K562 (cell line): Measurements from ENCODE around the gene LYST. TPM values are rescaled to one million over a fixed set of nuclear protein-coding genes. Genes with fewer than 3 reads are reported as not detected.

ENCODE experiments used
- CXXC5 ChIP-seq: fragments of 250-450 bp; sonication (Bioruptor Pico); IDR thresholded peaks from 2 replicates; pipeline ENCODE4 v1.8.0; 2022; ENCODE audit warnings: inconsistent platforms, mild to moderate bottlenecking, moderate library complexity
- DLX4 ChIP-seq: fragments of 250-450 bp; sonication (Bioruptor Pico); IDR thresholded peaks from 2 replicates; pipeline ENCODE4 v1.6.1; 2021; ENCODE audit warnings: mild to moderate bottlenecking
- POU5F1 ChIP-seq: fragments of 150-350 bp; IDR thresholded peaks from 2 replicates; pipeline ENCODE4 v1.6.1; 2014; ENCODE audit warnings: borderline replicate concordance, low read length, low read depth, mild to moderate bottlenecking; ENCODE audit not compliant: partially characterized antibody
- ZNF174 ChIP-seq: fragments of 250-450 bp; sonication (Bioruptor Pico); IDR thresholded peaks from 2 replicates; pipeline ENCODE4 v1.4.0; 2020; ENCODE audit warnings: mild to moderate bottlenecking
- ZNF639 ChIP-seq, 2 experiments: fragments of 200-800 bp in 1 of 2; sonication (Bioruptor generic) in 1 of 2; sonication (generic) in 1 of 2; formaldehyde crosslinking in 1 of 2; IDR thresholded peaks in 1 of 2; conservative IDR thresholded peaks in 1 of 2; 2 replicates each; pipeline versions ENCODE4 v1.5.0 to v1.6.1; 2016 to 2020; ENCODE audit warnings: missing compliant biosample characterization in 1 of 2, missing genetic modification characterization in 1 of 2, missing genetic modification reagents in 1 of 2
- polyA plus RNA-seq, 8 experiments: library from polyadenylated mRNA; depleted of rRNA in 4 of 8; stranded (reverse) in 5 of 8; unstranded in 3 of 8; fragments of >200 nt; fragmentation: Nextera tagmentation in 2 of 8; fragmentation: Illumina TruSeq in 1 of 8; extraction: Ambion mirVana in 2 of 8; extraction: Trizol in 1 of 8; gene quantifications; 2 replicates each; pipeline versions ENCODE4 v1.2.1 to v1.2.3, GENCODE V29; 2011 to 2014; ENCODE audit warnings: inconsistent platforms in 1 of 8, missing spikeins in 1 of 8
- total RNA-seq, 7 experiments: library from RNA; depleted of rRNA in 6 of 7; stranded (reverse); fragments of >200 nt in 6 of 7; fragmentation: Illumina TruSeq in 2 of 7; extraction: Trizol in 2 of 7; gene quantifications; 2 replicates each; pipeline versions ENCODE4 v1.2.1 to v1.2.3, GENCODE V29; 2011 to 2021; ENCODE audit warnings: low replicate concordance in 1 of 7
- TF ChIP-seq, protein P1 (sequence below): fragments of 450-650 bp; IDR thresholded peaks from 2 replicates; pipeline ENCODE4 v1.6.1; 2016; ENCODE audit warnings: mild to moderate bottlenecking, moderate library complexity

LYST gene
- total and polyA plus RNA-seq, 9 of the 15 experiments (the other 6 are each of a cell fraction or from before 2014, with no cell fraction given): 0.73 to 2.4 (median 1.4) TPM

- TF ChIP-seq, protein P1, sequence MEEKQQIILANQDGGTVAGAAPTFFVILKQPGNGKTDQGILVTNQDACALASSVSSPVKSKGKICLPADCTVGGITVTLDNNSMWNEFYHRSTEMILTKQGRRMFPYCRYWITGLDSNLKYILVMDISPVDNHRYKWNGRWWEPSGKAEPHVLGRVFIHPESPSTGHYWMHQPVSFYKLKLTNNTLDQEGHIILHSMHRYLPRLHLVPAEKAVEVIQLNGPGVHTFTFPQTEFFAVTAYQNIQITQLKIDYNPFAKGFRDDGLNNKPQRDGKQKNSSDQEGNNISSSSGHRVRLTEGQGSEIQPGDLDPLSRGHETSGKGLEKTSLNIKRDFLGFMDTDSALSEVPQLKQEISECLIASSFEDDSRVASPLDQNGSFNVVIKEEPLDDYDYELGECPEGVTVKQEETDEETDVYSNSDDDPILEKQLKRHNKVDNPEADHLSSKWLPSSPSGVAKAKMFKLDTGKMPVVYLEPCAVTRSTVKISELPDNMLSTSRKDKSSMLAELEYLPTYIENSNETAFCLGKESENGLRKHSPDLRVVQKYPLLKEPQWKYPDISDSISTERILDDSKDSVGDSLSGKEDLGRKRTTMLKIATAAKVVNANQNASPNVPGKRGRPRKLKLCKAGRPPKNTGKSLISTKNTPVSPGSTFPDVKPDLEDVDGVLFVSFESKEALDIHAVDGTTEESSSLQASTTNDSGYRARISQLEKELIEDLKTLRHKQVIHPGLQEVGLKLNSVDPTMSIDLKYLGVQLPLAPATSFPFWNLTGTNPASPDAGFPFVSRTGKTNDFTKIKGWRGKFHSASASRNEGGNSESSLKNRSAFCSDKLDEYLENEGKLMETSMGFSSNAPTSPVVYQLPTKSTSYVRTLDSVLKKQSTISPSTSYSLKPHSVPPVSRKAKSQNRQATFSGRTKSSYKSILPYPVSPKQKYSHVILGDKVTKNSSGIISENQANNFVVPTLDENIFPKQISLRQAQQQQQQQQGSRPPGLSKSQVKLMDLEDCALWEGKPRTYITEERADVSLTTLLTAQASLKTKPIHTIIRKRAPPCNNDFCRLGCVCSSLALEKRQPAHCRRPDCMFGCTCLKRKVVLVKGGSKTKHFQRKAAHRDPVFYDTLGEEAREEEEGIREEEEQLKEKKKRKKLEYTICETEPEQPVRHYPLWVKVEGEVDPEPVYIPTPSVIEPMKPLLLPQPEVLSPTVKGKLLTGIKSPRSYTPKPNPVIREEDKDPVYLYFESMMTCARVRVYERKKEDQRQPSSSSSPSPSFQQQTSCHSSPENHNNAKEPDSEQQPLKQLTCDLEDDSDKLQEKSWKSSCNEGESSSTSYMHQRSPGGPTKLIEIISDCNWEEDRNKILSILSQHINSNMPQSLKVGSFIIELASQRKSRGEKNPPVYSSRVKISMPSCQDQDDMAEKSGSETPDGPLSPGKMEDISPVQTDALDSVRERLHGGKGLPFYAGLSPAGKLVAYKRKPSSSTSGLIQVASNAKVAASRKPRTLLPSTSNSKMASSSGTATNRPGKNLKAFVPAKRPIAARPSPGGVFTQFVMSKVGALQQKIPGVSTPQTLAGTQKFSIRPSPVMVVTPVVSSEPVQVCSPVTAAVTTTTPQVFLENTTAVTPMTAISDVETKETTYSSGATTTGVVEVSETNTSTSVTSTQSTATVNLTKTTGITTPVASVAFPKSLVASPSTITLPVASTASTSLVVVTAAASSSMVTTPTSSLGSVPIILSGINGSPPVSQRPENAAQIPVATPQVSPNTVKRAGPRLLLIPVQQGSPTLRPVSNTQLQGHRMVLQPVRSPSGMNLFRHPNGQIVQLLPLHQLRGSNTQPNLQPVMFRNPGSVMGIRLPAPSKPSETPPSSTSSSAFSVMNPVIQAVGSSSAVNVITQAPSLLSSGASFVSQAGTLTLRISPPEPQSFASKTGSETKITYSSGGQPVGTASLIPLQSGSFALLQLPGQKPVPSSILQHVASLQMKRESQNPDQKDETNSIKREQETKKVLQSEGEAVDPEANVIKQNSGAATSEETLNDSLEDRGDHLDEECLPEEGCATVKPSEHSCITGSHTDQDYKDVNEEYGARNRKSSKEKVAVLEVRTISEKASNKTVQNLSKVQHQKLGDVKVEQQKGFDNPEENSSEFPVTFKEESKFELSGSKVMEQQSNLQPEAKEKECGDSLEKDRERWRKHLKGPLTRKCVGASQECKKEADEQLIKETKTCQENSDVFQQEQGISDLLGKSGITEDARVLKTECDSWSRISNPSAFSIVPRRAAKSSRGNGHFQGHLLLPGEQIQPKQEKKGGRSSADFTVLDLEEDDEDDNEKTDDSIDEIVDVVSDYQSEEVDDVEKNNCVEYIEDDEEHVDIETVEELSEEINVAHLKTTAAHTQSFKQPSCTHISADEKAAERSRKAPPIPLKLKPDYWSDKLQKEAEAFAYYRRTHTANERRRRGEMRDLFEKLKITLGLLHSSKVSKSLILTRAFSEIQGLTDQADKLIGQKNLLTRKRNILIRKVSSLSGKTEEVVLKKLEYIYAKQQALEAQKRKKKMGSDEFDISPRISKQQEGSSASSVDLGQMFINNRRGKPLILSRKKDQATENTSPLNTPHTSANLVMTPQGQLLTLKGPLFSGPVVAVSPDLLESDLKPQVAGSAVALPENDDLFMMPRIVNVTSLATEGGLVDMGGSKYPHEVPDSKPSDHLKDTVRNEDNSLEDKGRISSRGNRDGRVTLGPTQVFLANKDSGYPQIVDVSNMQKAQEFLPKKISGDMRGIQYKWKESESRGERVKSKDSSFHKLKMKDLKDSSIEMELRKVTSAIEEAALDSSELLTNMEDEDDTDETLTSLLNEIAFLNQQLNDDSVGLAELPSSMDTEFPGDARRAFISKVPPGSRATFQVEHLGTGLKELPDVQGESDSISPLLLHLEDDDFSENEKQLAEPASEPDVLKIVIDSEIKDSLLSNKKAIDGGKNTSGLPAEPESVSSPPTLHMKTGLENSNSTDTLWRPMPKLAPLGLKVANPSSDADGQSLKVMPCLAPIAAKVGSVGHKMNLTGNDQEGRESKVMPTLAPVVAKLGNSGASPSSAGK: no peak
- no peak for TF ChIP-seq CXXC5 (CRISPR knock-in tag)
- TF ChIP-seq DLX4 (CRISPR knock-in tag): no peak
- no peak for TF ChIP-seq ZNF639 (CRISPR knock-in tag; conservative IDR thresholded peaks at IDR 0.05 in 1 of 2, IDR thresholded peaks at IDR 0.05 in 1 of 2)
- TF ChIP-seq ZNF174 (CRISPR knock-in tag): no peak
- TF ChIP-seq POU5F1: no peak
- TF ChIP-seq, all 486 proteins: peak for 0
Observed at GRCh38 chr1:235885655-235886262, 19.1 kb upstream of the LYST start (continued).
